Ascending aorta (tissue), 2 donors: ENCODE results near the gene SMURF1. TPM values are rescaled to one million over a fixed set of nuclear protein-coding genes. Genes with fewer than 3 reads are reported as not detected.
A peak's percentile ranks its signal among the peaks of the same experiment; 100 is the strongest.

Source experiments
- DNase-seq, 2 donors: peaks; one replicate each; pipeline ENCODE4 v3.0.0-alpha.2; 2019; ENCODE audit warnings: low spot score in 2 of 2
- H3K27ac ChIP-seq, 2 donors: fragments of 200-600 bp; sonication (generic); one replicate each; pipeline ENCODE4 v1.5.1; 2016 to 2017; ENCODE audit warnings: mild to moderate bottlenecking in 1 of 2
- H3K27me3 ChIP-seq: fragments of 200-600 bp; sonication (generic); one replicate; pipeline ENCODE4 v1.5.1; 2017
- H3K36me3 ChIP-seq, 2 donors: fragments of 200-600 bp; sonication (generic); one replicate each; pipeline ENCODE4 v1.5.1; 2016
- H3K4me1 ChIP-seq, 2 donors: fragments of 200-600 bp; sonication (generic); one replicate each; pipeline ENCODE4 v1.5.1; 2016 to 2017; ENCODE audit warnings: mild to moderate bottlenecking in 1 of 2
- H3K4me3 ChIP-seq, 2 donors: fragments of 200-600 bp; sonication (generic); one replicate each; pipeline ENCODE4 v1.5.1; 2016 to 2017; ENCODE audit warnings: mild to moderate bottlenecking in 1 of 2
- H3K9me3 ChIP-seq, 2 donors: fragments of 200-600 bp; sonication (generic); one replicate each; pipeline ENCODE4 v1.5.1; 2016
- intact Hi-C: fragments of 100-400 bp; cut with DNase I; formaldehyde crosslinking; loops from one replicate; pipeline ENCODE4 v1.15.1; 2023
- total RNA-seq: library from RNA; depleted of rRNA; stranded (reverse); fragments of >200 nt; gene quantifications from one replicate; pipeline ENCODE4 v1.1.0, GENCODE V29; 2016
- TF ChIP-seq, protein P1 (sequence below), 3 experiments: fragments of 200-600 bp in 2 of 3; fragments of 450-650 bp in 1 of 3; sonication (generic) in 2 of 3; IDR thresholded peaks; one replicate each; pipeline ENCODE4 v1.5.1; 2016 to 2019; ENCODE audit warnings: antibody characterized with exemption in 3 of 3, mild to moderate bottlenecking in 1 of 3, moderate library complexity in 1 of 3

Gene SMURF1
- total RNA-seq, 1 donor from 2014 or later = 26.5 TPM

DNA sequence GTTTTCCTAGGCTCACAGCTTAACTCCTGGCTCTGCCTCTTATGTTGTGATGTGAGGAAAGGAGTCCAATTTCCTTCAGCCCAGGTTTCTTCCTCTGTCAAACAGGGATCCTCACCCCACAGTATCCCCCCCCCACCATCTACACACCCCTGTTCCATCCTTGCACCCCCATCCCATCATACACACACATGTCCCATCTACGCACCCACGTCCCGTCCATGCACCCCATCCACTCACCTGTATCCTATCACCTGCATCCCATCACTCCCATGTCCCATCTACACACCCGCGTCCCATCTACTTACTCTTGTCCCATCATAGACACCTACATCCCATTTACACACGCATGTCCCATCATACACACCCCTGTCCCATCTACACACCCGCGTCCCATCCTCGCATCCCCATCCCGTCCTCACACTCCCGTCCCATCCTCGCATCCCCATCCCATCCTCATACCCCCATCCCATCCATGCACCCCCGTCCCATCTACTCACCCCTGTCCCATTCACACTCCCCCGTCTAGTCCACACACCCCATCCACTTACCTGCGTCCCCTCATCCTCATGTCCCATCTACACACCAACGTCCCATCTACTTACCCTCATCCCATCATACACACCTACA lies 148.3 kb downstream of the SMURF1 start:
- H3K36me3 ChIP-seq = peaks cover 73 to 79% of the 10 kb centered on the region in 2 donors
- TF ChIP-seq, protein P1, sequence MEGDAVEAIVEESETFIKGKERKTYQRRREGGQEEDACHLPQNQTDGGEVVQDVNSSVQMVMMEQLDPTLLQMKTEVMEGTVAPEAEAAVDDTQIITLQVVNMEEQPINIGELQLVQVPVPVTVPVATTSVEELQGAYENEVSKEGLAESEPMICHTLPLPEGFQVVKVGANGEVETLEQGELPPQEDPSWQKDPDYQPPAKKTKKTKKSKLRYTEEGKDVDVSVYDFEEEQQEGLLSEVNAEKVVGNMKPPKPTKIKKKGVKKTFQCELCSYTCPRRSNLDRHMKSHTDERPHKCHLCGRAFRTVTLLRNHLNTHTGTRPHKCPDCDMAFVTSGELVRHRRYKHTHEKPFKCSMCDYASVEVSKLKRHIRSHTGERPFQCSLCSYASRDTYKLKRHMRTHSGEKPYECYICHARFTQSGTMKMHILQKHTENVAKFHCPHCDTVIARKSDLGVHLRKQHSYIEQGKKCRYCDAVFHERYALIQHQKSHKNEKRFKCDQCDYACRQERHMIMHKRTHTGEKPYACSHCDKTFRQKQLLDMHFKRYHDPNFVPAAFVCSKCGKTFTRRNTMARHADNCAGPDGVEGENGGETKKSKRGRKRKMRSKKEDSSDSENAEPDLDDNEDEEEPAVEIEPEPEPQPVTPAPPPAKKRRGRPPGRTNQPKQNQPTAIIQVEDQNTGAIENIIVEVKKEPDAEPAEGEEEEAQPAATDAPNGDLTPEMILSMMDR (IDR thresholded peaks at IDR 0.05) = no peak
- DNase-seq = peak in 1 of 2 donors; percentile 25
- H3K9me3 ChIP-seq = no peaks in the 10 kb centered on the region
- H3K27me3 ChIP-seq = no peaks in the 10 kb centered on the region
- intact Hi-C loops = no loop called here
- H3K27ac ChIP-seq = no peak overlapping the region
- H3K4me1 ChIP-seq = no peaks in the 10 kb centered on the region
- H3K4me3 ChIP-seq = no peak overlapping the region

DNA sequence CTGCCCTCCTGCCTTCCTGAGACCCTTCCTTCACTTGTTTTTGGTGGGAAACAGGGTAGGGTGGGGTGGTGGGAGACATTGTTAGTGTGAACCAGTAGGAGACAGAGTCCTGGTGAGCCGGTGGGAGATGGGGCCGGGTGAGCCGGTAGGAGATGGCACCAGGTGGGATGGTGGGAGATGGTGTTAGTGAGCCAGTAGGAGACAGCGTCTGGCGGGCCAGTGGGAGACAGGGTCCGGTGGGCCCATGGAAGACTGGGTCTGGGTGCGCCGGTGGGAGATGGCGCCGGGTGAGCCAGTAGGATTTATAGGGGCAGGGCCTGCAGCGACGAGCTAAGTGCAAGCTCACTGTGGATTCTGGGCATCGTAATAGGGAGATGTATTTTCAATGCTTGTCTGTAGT lies 148.8 kb downstream of the SMURF1 start:
- intact Hi-C loops = no loop called here
- Histone ChIP-seq H3K4me1 (no peaks in the 10 kb centered on the region), H3K9me3 (no peaks in the 10 kb centered on the region), H3K27ac (no peak overlapping the region), H3K4me3 (no peak overlapping the region), H3K27me3 (no peaks in the 10 kb centered on the region), H3K36me3 (peaks cover 72 to 79% of the 10 kb centered on the region in 2 donors)
- TF ChIP-seq, protein P1 (IDR thresholded peaks at IDR 0.05) = no peak
- DNase-seq = peak in 1 of 2 donors; percentile 58

DNA sequence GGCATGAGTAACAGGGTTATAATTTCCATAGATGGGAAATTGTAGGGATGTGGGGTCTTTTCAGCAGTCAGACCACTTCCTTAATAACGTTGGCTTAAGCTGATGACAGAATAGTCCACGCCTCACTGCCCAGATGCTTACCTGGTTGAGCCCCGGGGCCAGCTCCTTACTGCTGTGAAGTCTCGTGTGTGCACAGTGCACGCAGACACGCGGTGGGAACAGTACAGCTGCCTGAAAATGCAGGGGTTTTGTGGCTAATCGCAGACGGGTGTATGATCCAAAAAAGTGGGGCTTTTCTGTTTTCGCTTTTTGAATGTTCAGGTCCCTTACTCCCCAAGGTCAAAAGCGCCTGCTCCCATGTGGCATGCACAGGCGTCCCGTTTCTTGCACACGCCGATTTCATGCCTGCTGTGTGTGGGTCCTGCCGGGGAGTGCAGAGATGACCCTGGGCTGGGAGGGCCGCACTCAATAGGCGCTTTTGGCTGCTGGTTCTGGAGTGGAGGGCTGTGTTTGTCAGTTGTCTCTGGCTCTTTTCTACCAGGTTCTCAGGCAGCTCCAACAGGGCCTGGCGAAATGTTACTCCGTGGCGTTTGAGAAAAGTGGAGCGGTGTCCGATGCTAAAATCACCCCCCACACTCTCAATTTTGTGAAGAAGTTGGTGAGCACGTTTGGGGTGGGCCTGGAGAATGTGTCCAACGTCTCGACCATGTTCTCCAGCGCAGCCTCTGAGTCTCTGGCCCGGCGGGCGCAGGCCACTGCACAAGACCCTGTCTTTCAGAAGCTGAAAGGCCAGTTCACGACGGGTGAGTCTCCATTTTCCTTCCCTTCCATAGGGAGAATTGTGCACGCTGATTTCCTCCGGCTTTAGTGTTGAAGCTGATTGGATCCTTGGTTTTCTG lies 149.6 kb downstream of the SMURF1 start:
- intact Hi-C loops = no loop called here
- H3K36me3 ChIP-seq = peaks cover 73 to 79% of the 10 kb centered on the region in 2 donors
- peak in 1 of 2 donors; percentile 46 for DNase-seq

DNA sequence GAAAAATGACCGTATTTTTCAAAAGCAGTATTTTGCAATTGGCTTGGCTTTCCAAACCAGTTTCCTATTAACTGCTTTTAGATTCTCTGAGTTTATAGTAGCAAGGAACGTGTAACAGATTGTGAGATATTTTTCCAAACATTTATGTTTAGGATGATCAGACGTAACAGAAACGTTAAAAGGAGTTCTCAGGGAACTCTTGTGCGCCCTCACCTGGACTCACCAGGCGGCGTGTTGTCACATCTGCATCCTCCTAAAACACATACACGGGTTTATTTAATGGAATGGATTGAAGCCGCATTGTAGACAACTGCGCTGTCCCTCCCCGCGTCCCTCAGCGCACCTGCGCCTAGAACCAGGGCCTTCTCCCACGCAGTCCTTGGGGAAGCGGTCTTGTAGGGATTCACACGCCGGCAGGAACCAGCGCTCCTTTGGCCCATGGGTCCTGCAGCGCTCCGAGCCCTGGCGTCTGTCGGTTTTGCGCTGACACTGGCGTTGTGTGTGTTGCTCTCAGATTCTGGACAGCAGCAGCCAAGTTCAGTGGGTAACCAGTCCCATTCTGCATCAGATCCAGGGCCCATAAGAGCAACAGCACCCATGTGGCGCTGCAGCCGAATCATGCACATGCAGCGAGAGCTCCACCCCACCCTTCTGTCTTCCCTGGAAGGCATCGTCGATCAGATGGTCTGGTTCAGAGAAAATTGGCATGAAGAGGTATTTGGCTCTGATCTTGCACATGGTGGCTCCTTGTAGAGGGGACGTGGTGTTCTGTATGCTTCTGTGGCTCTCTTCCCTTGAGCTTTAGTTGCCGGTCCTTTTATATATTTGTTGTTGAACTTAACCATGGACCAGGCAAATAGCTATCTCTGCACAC lies 150.6 kb downstream of the SMURF1 start:
- H3K9me3 ChIP-seq = no peaks in the 10 kb centered on the region
- H3K27ac ChIP-seq = no peak overlapping the region
- TF ChIP-seq, protein P1 (IDR thresholded peaks at IDR 0.05) = no peak
- no peaks in the 10 kb centered on the region for H3K27me3 ChIP-seq
- peak in 1 of 2 donors; percentile 41 for DNase-seq
- H3K4me1 ChIP-seq = no peaks in the 10 kb centered on the region
- H3K4me3 ChIP-seq = no peak overlapping the region
- H3K36me3 ChIP-seq = peaks cover 77 to 81% of the 10 kb centered on the region in 2 donors
- intact Hi-C loops = no loop called here

More for the DNA sequence above, 149.6 kb downstream of the SMURF1 start:
- Histone ChIP-seq H3K4me1 (no peaks in the 10 kb centered on the region), H3K4me3 (no peak overlapping the region), H3K27me3 (no peaks in the 10 kb centered on the region), H3K27ac (no peak overlapping the region), H3K9me3 (no peaks in the 10 kb centered on the region)
- TF ChIP-seq, protein P1 (IDR thresholded peaks at IDR 0.05) = no peak

DNA sequence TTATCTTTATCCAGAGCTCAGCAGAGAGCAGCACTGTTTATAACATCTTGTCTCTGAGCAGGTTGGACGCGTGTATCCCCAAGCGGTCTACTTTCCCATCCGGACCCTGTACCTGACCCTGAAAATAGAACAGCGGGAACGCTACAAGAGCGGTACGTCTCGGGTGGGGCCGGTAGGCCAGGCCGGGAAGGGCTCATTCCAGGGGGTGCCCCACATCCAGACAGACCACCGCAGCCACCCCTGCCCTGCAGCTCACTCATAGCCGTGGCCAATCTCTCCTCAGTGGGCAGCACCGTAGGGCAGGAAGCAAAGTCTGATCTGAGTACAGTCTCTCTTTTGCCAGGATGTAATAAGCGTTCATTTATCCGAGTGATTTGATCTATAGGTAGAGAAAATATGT lies 151.8 kb downstream of the SMURF1 start:
- Histone ChIP-seq H3K27me3 (no peaks in the 10 kb centered on the region), H3K4me3 (no peak overlapping the region), H3K4me1 (no peaks in the 10 kb centered on the region), H3K27ac (no peak overlapping the region), H3K9me3 (no peaks in the 10 kb centered on the region), H3K36me3 (peaks cover 81 to 92% of the 10 kb centered on the region in 2 donors)
- TF ChIP-seq, protein P1 (IDR thresholded peaks at IDR 0.05) = no peak
- intact Hi-C loops = no loop called here
- DNase-seq = no peak
